NCI-H2029 treated with DMSO at 0.1 percent for 48 hours (cell line): Measurements from ENCODE around the gene DEK.
"Not testable (repeated sequence)": the region's sequence is repeated elsewhere in the genome, so short reads cannot be mapped to it uniquely, and the experiment has no call there.

Experiments used
- DNase-seq: peaks from one replicate; lab custom pipeline; 2025; lab: John Stamatoyannopoulos, UW

The DEK gene

GRCh38 chr6:18264219-18264922 lies at the start of gene DEK:
TSS of gene DEK (minus strand) at chr6:18264530. CDS start at chr6:18263987, 543 bp downstream.
- peak; percentile 83 for DNase-seq

- no peak for DNase-seq
Observed at GRCh38 chr6:18312368-18312767, 48.0 kb upstream of the DEK start.

GRCh38 chr6:18310010-18310409 lies 45.7 kb upstream of the DEK start:
- DNase-seq, result not testable (repeated sequence)

GRCh38 chr6:18309046-18309445 lies 44.7 kb upstream of the DEK start:
- no peak for DNase-seq

GRCh38 chr6:18308070-18308735 lies 43.9 kb upstream of the DEK start:
- no peak for DNase-seq

- DNase-seq, result no peak
Observed at GRCh38 chr6:18306977-18307376, 42.6 kb upstream of the DEK start.

GRCh38 chr6:18302561-18303439 lies 38.5 kb upstream of the DEK start:
- no peak for DNase-seq

GRCh38 chr6:18293076-18293904 lies 29.0 kb upstream of the DEK start:
- no peak for DNase-seq

- DNase-seq, result no peak
Observed at GRCh38 chr6:18289283-18289682, 25.0 kb upstream of the DEK start.

GRCh38 chr6:18284261-18284660 lies 19.9 kb upstream of the DEK start:
- no peak for DNase-seq

GRCh38 chr6:18281564-18281963 lies 17.2 kb upstream of the DEK start:
- DNase-seq, result no peak

GRCh38 chr6:18280084-18280483 lies 15.8 kb upstream of the DEK start:
- DNase-seq, result peak; percentile 95

GRCh38 chr6:18279422-18279821 lies 15.1 kb upstream of the DEK start:
- no peak for DNase-seq

- DNase-seq, result no peak
Observed at GRCh38 chr6:18277237-18278006, 13.1 kb upstream of the DEK start.

GRCh38 chr6:18276610-18277236 lies 12.4 kb upstream of the DEK start:
- DNase-seq, result no peak

- no peak for DNase-seq
Observed at GRCh38 chr6:18270216-18270615, 5.9 kb upstream of the DEK start.

- no peak for DNase-seq
Observed at GRCh38 chr6:18269717-18270116, 5.4 kb upstream of the DEK start.

- no peak for DNase-seq
Observed at GRCh38 chr6:18269253-18269652, 4.9 kb upstream of the DEK start.

GRCh38 chr6:18268066-18268465 lies 3.7 kb upstream of the DEK start:
- DNase-seq, result no peak

GRCh38 chr6:18266523-18266912 lies 2.2 kb upstream of the DEK start:
- no peak for DNase-seq
